HepG2 (cell line): ENCODE data around the gene STK11. TPM values are rescaled to one million over a fixed set of nuclear protein-coding genes. Genes with fewer than 3 reads are reported as not detected.
A peak's percentile ranks its signal among the peaks of the same experiment; 100 is the strongest.

Experiments used
- CBX1 ChIP-seq: IDR thresholded peaks from one replicate; pipeline ENCODE4 v1.6.1; 2016; ENCODE audit warnings: antibody characterized with exemption, low read depth
- MTF2 ChIP-seq: sonication (generic); formaldehyde crosslinking; IDR thresholded peaks from 2 replicates; pipeline ENCODE4 v1.5.0; 2020; ENCODE audit warnings: missing genetic modification reagents, borderline replicate concordance
- SP4 ChIP-seq: sonication (generic); formaldehyde crosslinking; IDR thresholded peaks from 2 replicates; pipeline ENCODE4 v1.8.1; 2023; ENCODE audit warnings: mild to moderate bottlenecking, missing genetic modification reagents
- WIZ ChIP-seq: sonication (generic); formaldehyde crosslinking; IDR thresholded peaks from 2 replicates; pipeline ENCODE4 v1.5.1; 2020; ENCODE audit warnings: mild to moderate bottlenecking, missing genetic modification reagents
- ZFP36L1 ChIP-seq: sonication (generic); formaldehyde crosslinking; IDR thresholded peaks from 2 replicates; pipeline ENCODE4 v1.8.0; 2022; ENCODE audit warnings: mild to moderate bottlenecking, missing genetic modification reagents, moderate library complexity
- ZFP82 ChIP-seq: sonication (generic); formaldehyde crosslinking; IDR thresholded peaks from 2 replicates; pipeline ENCODE4 v1.5.1; 2020; ENCODE audit warnings: mild to moderate bottlenecking, missing genetic modification reagents, borderline replicate concordance
- ZNF225 ChIP-seq: sonication (generic); formaldehyde crosslinking; IDR thresholded peaks from 2 replicates; pipeline ENCODE4 v1.4.0; 2020; ENCODE audit warnings: mild to moderate bottlenecking, missing genetic modification reagents
- ZNF263 ChIP-seq: sonication (generic); formaldehyde crosslinking; IDR thresholded peaks from 2 replicates; pipeline ENCODE4 v1.4.0; 2020; ENCODE audit warnings: missing genetic modification reagents
- ZNF672 ChIP-seq: sonication (generic); formaldehyde crosslinking; IDR thresholded peaks from 2 replicates; pipeline ENCODE4 v1.8.1; 2022; ENCODE audit warnings: missing genetic modification reagents
- polyA plus RNA-seq, 8 experiments: library from polyadenylated mRNA; depleted of rRNA in 3 of 8; stranded (reverse) in 7 of 8; unstranded in 1 of 8; fragments of >200 nt; fragmentation: Illumina TruSeq in 4 of 8; extraction: Trizol in 4 of 8; gene quantifications; 2 replicates each; pipeline versions ENCODE4 v1.2.1 to v1.2.3, GENCODE V29; 2011 to 2016; ENCODE audit warnings: low read depth in 4 of 8, missing spikeins in 1 of 8, mixed read lengths in 1 of 8; ENCODE audit not compliant: insufficient read depth in 1 of 8
- total RNA-seq, 5 experiments: library from RNA; depleted of rRNA; stranded (reverse); fragments of >200 nt; fragmentation: Illumina TruSeq; extraction: Trizol; gene quantifications; 2 replicates each; pipeline ENCODE4 v1.2.3, GENCODE V29; 2016; ENCODE audit warnings: low read depth in 1 of 5
- TF ChIP-seq, protein P1 (sequence below), 2 experiments: sonication (generic) in 1 of 2; formaldehyde crosslinking in 1 of 2; IDR thresholded peaks; 2 replicates each; pipeline versions ENCODE4 v1.4.0 to v1.6.1; 2016 to 2020; ENCODE audit warnings: borderline replicate concordance in 1 of 2, low read depth in 1 of 2, mild to moderate bottlenecking in 1 of 2, missing genetic modification reagents in 1 of 2
- TF ChIP-seq, protein P2 (sequence below): sonication (generic); formaldehyde crosslinking; IDR thresholded peaks from 2 replicates; pipeline ENCODE4 v1.4.0; 2020; ENCODE audit warnings: missing genetic modification reagents
- TF ChIP-seq, protein P3 (sequence below): sonication (generic); formaldehyde crosslinking; IDR thresholded peaks from 2 replicates; pipeline ENCODE4 v1.4.0; 2020; ENCODE audit warnings: missing genetic modification reagents, borderline replicate concordance
- TF ChIP-seq, protein P4 (sequence below): sonication (generic); formaldehyde crosslinking; IDR thresholded peaks from 2 replicates; pipeline ENCODE4 v1.8.0; 2022; ENCODE audit warnings: missing genetic modification reagents, mild to moderate bottlenecking, moderate library complexity, borderline replicate concordance

The STK11 gene
- total and polyA plus RNA-seq, 2 of the 13 experiments (the other 11 are each of a cell fraction or from before 2014, with no cell fraction given) = 27.5 to 43.6 TPM

DNA sequence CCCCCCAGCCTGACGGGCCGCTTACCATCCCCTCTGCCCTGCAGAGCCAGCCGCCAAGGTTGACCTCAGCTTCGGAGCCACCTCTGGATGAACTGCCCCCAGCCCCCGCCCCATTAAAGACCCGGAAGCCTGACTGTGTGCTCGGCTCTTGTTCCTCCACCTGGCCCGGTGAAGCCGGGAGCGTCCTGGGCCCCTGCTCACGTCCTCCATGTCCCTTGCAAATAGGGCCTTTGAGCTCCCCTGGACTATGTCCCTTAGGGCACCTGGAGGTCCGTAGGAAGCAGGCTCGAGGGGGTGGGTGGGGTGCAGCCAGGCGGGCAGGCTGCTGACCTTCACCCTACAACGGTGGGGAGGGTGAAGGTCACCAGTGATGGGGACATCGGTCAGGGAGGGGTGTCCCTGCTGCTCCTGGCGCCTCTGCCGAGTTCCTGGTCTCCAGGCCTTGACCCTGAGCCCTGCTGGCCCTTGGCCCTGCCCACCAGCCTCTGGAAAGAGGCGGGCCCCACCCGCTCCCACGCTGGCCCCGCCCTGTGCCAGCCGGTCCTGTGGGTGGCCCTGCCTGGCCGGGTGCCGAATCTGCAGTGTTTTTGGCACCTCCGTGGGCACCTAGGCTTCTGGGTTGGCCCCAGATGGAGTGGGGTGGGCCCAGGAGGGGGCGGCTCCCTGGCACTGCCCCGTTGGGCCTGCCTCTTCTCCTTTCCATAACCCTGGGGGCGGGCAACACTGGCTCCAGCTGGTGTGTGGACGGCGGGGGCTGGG lies 39.3 kb downstream of the STK11 start (continued):
- TF ChIP-seq ZFP82 (CRISPR knock-in tag) (no peak; the same call in 1 of the 2 replicates), WIZ (CRISPR knock-in tag) (no peak; the same call in 1 of the 2 replicates), ZFP36L1 (CRISPR knock-in tag) (no peak), ZNF225 (CRISPR knock-in tag) (no peak), ZNF672 (CRISPR knock-in tag) (no peak), CBX1 (peak; percentile 47), ZNF263 (CRISPR knock-in tag) (no peak; the same call in 1 of the 2 replicates), SP4 (CRISPR knock-in tag) (no peak; the same call in none of the 2 replicates), MTF2 (CRISPR knock-in tag) (no peak)
- TF ChIP-seq, protein P1, sequence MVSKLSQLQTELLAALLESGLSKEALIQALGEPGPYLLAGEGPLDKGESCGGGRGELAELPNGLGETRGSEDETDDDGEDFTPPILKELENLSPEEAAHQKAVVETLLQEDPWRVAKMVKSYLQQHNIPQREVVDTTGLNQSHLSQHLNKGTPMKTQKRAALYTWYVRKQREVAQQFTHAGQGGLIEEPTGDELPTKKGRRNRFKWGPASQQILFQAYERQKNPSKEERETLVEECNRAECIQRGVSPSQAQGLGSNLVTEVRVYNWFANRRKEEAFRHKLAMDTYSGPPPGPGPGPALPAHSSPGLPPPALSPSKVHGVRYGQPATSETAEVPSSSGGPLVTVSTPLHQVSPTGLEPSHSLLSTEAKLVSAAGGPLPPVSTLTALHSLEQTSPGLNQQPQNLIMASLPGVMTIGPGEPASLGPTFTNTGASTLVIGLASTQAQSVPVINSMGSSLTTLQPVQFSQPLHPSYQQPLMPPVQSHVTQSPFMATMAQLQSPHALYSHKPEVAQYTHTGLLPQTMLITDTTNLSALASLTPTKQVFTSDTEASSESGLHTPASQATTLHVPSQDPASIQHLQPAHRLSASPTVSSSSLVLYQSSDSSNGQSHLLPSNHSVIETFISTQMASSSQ (IDR thresholded peaks at IDR 0.05; ENCODE audit: low read depth) = 0 out of 2 replicates have a peak, but pooled peaks have one; percentile 51
- TF ChIP-seq, protein P1 (CRISPR knock-in tag; IDR thresholded peaks at IDR 0.05; ENCODE audit: borderline replicate concordance) = peak; percentile 81
- TF ChIP-seq, protein P2, sequence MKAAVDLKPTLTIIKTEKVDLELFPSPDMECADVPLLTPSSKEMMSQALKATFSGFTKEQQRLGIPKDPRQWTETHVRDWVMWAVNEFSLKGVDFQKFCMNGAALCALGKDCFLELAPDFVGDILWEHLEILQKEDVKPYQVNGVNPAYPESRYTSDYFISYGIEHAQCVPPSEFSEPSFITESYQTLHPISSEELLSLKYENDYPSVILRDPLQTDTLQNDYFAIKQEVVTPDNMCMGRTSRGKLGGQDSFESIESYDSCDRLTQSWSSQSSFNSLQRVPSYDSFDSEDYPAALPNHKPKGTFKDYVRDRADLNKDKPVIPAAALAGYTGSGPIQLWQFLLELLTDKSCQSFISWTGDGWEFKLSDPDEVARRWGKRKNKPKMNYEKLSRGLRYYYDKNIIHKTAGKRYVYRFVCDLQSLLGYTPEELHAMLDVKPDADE (CRISPR knock-in tag) = 0 out of 2 replicates have a peak, but pooled peaks have one; percentile 42
- TF ChIP-seq, protein P3, sequence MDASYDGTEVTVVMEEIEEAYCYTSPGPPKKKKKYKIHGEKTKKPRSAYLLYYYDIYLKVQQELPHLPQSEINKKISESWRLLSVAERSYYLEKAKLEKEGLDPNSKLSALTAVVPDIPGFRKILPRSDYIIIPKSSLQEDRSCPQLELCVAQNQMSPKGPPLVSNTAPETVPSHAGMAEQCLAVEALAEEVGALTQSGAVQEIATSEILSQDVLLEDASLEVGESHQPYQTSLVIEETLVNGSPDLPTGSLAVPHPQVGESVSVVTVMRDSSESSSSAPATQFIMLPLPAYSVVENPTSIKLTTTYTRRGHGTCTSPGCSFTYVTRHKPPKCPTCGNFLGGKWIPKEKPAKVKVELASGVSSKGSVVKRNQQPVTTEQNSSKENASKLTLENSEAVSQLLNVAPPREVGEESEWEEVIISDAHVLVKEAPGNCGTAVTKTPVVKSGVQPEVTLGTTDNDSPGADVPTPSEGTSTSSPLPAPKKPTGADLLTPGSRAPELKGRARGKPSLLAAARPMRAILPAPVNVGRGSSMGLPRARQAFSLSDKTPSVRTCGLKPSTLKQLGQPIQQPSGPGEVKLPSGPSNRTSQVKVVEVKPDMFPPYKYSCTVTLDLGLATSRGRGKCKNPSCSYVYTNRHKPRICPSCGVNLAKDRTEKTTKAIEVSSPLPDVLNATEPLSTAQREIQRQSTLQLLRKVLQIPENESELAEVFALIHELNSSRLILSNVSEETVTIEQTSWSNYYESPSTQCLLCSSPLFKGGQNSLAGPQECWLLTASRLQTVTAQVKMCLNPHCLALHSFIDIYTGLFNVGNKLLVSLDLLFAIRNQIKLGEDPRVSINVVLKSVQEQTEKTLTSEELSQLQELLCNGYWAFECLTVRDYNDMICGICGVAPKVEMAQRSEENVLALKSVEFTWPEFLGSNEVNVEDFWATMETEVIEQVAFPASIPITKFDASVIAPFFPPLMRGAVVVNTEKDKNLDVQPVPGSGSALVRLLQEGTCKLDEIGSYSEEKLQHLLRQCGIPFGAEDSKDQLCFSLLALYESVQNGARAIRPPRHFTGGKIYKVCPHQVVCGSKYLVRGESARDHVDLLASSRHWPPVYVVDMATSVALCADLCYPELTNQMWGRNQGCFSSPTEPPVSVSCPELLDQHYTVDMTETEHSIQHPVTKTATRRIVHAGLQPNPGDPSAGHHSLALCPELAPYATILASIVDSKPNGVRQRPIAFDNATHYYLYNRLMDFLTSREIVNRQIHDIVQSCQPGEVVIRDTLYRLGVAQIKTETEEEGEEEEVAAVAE (CRISPR knock-in tag) = 0 out of 2 replicates have a peak, but pooled peaks have one; percentile 39
- TF ChIP-seq, protein P4, sequence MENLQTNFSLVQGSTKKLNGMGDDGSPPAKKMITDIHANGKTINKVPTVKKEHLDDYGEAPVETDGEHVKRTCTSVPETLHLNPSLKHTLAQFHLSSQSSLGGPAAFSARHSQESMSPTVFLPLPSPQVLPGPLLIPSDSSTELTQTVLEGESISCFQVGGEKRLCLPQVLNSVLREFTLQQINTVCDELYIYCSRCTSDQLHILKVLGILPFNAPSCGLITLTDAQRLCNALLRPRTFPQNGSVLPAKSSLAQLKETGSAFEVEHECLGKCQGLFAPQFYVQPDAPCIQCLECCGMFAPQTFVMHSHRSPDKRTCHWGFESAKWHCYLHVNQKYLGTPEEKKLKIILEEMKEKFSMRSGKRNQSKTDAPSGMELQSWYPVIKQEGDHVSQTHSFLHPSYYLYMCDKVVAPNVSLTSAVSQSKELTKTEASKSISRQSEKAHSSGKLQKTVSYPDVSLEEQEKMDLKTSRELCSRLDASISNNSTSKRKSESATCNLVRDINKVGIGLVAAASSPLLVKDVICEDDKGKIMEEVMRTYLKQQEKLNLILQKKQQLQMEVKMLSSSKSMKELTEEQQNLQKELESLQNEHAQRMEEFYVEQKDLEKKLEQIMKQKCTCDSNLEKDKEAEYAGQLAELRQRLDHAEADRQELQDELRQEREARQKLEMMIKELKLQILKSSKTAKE (CRISPR knock-in tag) = peak; percentile 99
